Prostate gland (tissue), 2 donors: ENCODE data around the gene RGS11.
"Not testable (repeated sequence)": the region's sequence is repeated elsewhere in the genome, so short reads cannot be mapped to it uniquely, and the experiment has no call there.

Experiments used
- CTCF ChIP-seq, 4 experiments: fragments of 200-600 bp in 2 of 4; fragments of 450-650 bp in 2 of 4; sonication (generic) in 2 of 4; IDR thresholded peaks; 1 replicate in 3 of 4; 2 replicates in 1 of 4; pipeline ENCODE4 v1.5.1; 2016 to 2019; ENCODE audit warnings: antibody characterized with exemption in 4 of 4, mild to moderate bottlenecking in 2 of 4, moderate library complexity in 2 of 4
- POLR2AphosphoS5 ChIP-seq: sonication (generic); formaldehyde crosslinking; IDR thresholded peaks from one replicate; pipeline ENCODE4 v1.6.1; 2017; ENCODE audit warnings: antibody characterized with exemption

GRCh38 chr16:230351-230750 is 45.4 kb downstream of the RGS11 start:
- not testable (repeated sequence) for TF ChIP-seq POLR2AphosphoS5; CTCF (IDR thresholded peaks at IDR 0.05)
